ENCODE measurements around the gene KLHL40.

The KLHL40 gene

DNA sequence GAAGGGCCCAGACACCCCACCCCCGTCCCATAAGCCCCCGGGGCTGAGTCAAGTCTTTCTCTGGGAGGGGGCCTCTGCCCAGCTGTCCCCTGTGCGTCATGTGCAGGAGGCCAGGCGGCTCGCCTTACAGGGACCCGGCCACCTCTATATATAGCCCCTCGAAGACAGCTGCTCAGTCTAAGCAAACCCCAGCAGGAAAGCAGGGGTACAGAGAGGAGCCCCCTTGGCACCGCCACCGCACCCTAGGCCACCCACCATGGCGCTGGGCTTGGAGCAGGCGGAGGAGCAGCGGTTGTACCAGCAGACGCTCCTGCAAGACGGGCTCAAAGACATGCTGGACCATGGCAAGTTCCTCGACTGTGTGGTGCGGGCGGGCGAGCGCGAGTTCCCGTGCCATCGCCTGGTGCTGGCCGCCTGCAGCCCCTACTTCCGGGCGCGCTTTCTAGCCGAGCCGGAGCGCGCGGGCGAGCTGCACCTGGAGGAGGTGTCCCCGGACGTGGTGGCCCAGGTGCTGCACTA, at the start of gene KLHL40:
KLHL40 (plus strand) TSS at position 175 of the 519 bp plus-strand sequence; CDS start at position 257, 82 bp downstream.
- DNase-seq = no peak

GRCh38 chr3:42637001-42637400, 48.3 kb upstream of the KLHL40 start:
- no peak for DNase-seq

GRCh38 chr3:42638339-42638842, 46.9 kb upstream of the KLHL40 start:
- no peak for DNase-seq

GRCh38 chr3:42639192-42639591, 46.1 kb upstream of the KLHL40 start:
- DNase-seq = no peak

- DNase-seq = no peak
Observed at GRCh38 chr3:42640129-42640528, 45.2 kb upstream of the KLHL40 start.

DNA sequence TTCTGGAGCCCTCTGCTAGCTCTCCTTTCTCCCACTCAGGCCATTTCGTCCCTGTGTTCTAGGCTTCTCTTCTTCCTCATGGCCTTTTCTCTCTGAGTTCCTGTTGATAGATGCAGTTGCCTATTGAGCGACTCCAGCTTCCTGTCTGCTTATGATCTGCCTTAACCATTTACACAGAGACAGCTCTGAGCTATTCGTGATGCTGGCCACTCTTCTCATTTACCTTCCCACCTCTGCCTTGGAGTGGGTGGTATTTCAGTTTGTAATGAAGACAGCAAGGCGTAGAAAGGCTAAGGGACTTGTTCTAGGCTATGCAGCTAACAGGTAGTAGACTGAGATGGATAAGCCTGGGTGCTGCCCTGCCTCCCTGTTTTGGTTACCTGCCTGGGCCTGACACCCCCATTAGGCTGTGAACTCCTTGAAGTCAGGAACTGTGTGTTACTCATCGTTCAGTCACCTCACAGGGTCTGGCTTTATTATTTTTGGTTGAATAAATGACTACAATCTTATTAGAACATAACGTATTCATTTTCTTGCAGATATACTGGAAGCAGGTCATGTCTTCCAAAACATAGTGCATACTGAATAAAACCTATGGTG, 44.5 kb upstream of the KLHL40 start:
- no peak for DNase-seq

DNA sequence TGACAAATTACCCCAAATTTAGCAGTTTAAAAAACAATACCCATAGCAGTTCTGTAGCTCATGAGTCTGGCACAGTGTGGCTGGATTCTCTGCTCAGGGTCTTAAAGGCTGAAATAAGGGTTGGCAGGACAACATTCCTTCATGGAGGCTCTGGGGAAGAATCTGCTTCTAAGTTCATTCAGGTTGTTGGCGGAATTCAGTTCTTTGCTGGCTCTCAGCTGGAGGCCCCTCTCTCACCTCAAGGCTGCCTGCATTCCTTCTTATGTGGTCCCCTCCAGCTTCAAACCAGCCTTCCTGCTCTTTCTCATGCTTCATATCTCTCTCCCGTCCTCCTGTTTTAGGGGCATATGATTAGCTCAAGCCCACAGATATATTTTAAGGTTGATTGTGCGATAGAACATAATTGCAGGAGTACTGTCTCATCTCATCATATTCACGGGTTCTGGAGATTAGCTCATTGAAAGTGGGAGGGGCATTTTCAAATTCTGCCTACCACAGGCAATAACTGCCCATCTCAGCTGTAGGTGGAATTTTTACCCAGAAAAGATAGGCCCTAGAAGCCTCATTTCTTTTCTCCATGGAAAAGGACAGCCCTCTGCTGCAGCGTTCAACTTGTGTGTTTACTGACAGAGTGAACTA, 37.4 kb upstream of the KLHL40 start:
- no peak for DNase-seq

- DNase-seq = no peak
Observed at GRCh38 chr3:42649006-42649405, 36.3 kb upstream of the KLHL40 start.

DNA sequence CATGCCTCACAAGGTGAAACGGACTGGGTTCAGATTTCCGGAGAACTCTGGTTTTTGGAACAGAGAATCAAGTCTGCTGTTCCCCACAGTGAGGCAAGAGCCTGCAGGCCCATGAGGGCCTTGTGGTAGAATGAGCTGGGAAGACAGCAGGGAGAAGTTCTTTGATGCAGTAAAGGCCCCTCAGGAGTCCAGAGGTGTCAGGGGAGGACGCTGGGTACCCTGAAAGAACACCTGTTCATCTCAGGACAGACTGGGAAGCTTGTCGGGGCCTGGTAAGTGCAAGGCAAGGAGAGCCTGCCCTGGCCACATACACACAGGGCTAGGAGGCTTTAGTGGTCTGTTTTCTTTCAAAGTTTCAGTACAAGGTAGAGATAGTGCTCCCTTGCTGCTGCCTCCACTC, 35.6 kb upstream of the KLHL40 start:
- no peak for DNase-seq

DNA sequence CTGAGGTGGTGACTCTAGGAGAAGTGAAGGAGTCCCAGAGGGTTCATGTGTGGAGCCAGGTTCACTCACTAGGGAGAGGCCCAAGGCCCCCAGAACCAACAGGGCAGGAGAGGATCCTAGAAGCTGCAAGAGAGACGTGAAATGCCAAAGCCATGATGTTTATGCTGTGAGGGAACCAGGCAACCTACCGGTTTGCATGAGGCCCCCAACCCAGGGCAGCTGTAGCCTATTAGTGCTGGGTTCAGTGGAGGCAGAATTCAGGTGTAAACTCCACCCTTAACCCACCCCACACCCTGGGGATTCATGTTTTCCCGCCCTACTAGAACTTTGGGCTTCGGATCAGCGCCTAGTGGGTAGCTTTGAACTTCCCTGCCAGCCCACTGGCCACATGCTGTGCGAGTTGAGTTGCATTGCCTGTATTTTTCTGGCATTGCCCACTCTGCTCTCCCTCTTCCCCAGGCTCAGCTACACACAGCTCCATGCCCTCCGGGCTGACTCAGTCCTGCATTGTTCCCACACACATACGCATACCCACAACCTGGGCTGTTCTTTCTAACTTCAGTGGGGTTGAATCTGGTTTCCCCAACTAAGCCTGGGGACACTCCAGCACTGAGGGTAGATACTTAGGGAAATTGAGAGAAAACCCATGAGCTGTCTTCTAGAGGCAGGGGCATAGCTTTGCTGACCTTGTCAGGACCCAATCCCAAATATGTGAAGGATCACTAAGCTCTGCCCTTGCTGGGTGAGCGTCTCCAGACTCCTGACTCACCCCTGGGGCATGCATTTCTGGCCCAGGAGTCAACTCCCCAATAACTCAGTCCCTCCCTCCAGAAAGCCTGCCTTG, 33.9 kb upstream of the KLHL40 start:
- DNase-seq = no peak

DNA sequence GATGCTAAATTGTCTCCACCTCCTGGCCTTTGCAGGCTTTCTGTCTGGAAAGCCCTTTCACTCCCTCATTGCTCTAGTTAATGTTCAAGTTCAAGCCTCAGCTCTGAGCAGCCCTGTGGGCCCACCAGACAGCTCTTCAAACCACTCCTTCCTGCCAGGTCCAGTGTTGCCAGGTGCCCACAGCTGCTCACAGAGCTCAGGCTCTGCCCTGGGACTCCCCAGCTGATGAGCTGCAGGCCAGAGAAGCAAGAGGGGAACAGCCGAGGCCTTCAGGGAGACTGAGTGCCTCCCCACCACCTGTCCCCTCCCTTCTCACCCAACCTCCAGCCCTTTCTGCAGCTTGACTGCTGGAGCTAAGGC, 33.1 kb upstream of the KLHL40 start:
- DNase-seq = peak in 1 of 2 experiments; percentile 11

GRCh38 chr3:42652611-42653302, 32.6 kb upstream of the KLHL40 start:
- peak; percentile 13 to 45 for DNase-seq

GRCh38 chr3:42653303-42653559, 32.1 kb upstream of the KLHL40 start:
- DNase-seq = no peak

GRCh38 chr3:42653560-42654330, 31.6 kb upstream of the KLHL40 start, which contains the start of gene ZBTB47:
TSS of gene ZBTB47 (plus strand) at chr3:42653697. CDS start at chr3:42658356, 4,659 bp downstream.
- peak in 1 of 2 experiments; percentile 4 for DNase-seq

DNA sequence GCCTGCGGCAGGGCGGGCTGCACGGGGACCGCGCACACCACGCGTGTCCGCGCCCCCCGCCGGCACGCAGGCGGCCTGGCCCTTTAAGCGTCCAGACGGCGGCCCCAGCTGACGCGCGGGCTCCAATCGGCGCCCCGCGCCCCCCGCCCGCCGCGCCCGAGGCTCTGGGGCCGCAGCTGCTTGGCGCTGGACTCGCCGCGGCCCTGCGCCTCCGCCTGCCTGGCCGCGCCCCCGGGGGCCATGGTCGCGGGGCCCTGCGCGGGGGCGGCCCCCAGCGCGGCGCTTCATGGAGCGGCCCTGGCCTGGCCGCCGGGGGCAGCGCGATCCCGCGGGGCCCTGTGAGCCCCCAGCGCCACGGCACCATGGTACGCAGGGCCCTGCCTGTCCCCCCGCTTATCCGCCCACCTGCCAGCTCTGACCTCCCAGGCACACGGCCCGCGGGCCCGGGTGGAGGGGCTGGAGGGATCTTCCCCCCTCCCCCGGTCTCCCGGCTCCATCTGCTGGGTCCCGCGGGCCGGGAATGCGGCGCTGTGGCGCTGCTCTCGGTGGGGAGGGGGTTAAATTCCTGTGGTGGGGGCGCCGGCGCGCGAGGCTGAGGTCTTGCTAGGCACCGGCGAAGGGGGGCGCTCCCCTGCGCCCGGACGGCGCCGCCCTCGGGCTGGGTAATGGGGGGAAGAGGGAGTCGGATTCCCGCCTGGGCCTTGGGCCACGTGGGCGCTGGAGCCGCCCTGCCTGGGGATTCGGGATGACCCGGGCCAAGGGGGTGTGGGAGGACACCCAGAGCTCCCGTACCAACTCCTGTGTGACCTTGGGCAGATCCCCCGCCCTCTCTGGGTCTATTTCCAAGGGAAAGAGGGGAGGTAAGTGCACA, 30.8 kb upstream of the KLHL40 start:
- DNase-seq = no peak

DNA sequence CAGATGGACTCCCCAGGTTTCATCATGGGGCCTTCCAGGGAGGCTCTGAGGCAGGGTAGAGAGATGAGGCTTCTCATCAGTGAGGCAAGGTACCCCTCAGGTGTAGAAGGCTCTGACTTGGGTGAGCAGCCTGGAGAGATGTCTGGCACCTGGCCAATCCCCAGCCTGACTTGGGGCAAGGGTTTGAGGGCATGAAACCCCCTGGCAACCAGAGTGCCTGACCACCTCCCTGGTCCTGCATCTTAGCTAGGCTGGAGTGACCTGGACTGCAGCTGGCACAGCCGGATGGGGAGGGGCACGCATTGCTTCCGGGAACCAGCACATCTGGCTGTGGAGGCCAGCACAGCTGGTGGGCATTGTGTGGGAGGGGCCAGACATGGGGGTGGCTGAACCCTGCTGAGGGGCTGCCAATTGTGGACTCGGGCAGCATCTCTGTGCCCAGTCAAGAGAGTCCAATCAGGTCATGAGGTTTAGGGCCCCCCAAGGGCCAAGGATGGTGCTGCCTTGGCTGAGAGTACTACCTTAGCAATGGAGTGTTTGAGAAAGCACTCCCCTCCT, 29.9 kb upstream of the KLHL40 start:
- DNase-seq = no peak

DNA sequence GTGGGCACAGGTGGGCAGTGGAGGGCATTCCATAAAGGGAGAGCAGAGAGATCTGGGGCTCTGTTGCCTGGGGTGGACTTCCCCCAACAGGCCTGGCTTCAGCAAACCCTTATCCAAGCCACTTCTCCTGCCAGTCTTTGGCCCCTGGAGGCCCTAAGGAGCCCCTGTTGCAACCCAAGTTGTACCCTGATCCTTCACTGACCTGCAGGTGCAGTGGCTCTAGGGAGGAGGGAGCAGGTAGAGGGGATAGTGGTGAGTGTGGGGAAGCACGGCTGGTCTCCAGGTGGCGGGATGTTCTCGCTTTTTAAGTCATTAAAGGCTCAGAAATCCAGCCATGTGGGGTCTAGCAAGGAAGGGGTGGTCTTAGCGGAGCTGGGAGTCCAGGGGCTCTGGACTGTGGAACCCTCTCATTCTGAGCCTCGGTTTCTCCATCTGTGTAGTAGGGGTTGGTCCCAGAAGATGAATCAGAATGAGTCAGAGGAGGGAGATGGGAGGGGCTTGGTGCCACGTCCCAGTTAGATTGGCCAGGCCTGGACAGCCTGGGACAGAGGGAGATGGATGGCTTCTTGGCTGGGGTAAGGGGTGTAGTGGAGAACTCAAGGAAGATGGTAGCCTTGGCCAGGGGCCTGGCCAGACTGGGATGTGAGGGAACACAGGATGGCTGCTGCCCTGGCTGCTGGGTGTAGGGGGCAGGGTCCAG, 29.2 kb upstream of the KLHL40 start:
- no peak for DNase-seq

GRCh38 chr3:42656680-42657610, 28.4 kb upstream of the KLHL40 start:
- no peak for DNase-seq

DNA sequence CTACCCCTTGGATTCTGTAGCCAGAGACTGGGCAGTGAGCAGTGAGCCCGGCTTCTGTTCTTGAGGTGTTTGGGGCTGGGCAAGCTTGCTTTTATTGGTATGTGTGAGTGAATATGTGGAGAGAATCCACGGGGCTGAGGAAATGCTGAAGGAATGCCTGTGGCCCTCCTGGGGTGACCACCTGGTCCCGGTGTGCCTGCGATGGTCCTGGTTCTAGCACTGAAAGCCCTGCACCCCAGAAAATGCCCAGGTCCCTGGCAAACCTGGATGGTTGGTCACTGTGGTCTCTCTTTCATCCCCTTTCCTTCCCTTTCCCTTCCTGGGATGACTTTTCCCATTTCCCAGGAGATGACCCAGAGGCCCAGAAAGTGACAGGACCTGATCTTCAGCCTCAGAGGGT, 27.7 kb upstream of the KLHL40 start:
- no peak for DNase-seq
